Measurements from ENCODE around the gene OCA2.

OCA2 gene

DNA sequence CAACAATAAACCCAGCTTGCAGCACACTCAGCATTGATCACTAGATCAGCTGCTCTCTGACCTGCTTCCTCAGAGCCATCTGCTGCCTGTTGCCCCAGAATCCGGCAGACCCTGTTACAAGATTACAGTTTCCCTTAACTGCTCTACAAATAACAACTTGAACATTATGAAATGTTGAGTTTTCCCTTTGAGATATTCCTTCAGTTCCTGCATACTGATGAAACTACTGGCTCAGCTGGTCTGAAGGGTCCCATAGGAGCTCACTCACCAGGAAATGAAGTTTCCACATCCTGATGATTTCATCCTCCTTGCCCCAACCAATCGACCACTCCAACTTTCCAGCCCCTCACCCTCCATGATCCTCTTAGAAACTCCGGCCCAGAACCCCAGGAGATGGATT, 281.9 kb downstream of the OCA2 start:
- DNase-seq (ENCODE audit: low read depth), result no peak

- no peak for DNase-seq (ENCODE audit: low read depth)
These were observed 282.3 kb downstream of the OCA2 start for GRCh38 chr15:27816790-27817189.

DNA sequence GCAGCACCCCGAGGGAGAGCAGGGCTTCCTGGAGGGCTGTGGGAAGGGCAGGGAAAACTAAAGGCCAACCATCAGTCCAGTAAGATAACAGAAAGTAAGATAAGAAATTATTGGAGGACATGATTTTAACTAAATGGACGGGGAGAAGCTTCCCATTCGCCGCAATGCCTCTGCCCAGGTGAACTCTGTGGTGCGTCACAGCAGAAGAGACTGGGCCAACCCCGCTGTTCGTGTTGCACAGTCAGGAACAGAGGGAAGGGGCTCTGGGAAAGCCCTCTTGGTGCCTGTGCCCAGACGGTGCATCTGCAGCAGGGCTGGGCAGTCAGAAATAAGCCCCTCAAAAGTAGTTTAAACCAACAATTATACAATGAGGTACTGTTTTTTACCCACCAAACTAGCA, 284.1 kb downstream of the OCA2 start:
- DNase-seq (ENCODE audit: low read depth), result no peak

GRCh38 chr15:27813139-27813538, 286.0 kb downstream of the OCA2 start:
- no peak for DNase-seq (ENCODE audit: low read depth)

DNA sequence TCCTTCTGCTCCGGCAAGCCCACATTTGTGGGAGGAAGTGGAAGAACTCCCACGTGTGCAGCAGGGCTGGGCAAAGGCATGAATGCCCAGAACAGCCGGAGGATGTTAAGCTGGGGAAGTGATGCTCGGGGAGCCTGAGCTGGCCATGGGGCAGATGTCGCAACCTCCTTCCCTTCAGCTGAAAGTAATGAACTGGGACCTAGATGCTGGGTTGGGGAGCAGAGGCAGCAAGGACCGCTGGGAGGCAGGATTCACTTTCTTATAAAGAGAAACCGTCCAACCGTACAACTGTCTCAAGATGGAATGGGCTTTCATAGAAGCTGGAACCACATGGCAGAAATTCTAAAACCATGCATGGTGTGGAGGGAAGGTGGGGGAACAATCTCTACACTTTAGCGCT, 290.9 kb downstream of the OCA2 start:
- DNase-seq (ENCODE audit: low read depth), result no peak

GRCh38 chr15:27807335-27807734, 291.8 kb downstream of the OCA2 start:
- DNase-seq (ENCODE audit: low read depth), result no peak

- no peak for DNase-seq (ENCODE audit: low read depth)
These were observed 292.7 kb downstream of the OCA2 start for GRCh38 chr15:27806396-27806795.

- no peak for DNase-seq (ENCODE audit: low read depth)
These were observed 293.6 kb downstream of the OCA2 start for GRCh38 chr15:27805261-27806220.

- no peak for DNase-seq (ENCODE audit: low read depth)
These were observed 294.4 kb downstream of the OCA2 start for GRCh38 chr15:27804569-27805260.

GRCh38 chr15:27798807-27799206, 300.3 kb downstream of the OCA2 start:
- DNase-seq (ENCODE audit: low read depth), result no peak

GRCh38 chr15:27797765-27798164, 301.4 kb downstream of the OCA2 start:
- DNase-seq (ENCODE audit: low read depth), result no peak

GRCh38 chr15:27796405-27797320, 302.5 kb downstream of the OCA2 start:
- DNase-seq (ENCODE audit: low read depth), result no peak

- DNase-seq (ENCODE audit: low read depth), result no peak
These were observed 306.3 kb downstream of the OCA2 start for GRCh38 chr15:27792756-27793264.

DNA sequence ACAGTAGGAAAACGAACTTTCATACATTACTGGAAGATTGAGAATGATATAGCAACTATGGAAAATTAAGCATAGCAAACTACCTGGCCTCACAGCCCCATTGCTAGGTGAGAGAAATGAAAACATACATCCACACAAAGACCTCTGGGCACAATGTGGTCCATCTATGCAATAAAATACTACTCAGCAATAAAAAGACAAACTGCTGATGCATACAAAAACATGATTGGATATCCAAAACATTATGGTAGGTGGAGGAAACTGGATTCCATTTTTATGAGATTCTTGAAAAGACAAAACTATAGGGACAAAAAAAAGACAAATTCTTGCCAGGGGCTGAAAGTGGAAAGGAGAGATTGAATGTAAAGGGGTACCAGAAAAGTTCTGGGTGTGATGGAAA, 308.8 kb downstream of the OCA2 start:
- no peak for DNase-seq (ENCODE audit: low read depth)

DNA sequence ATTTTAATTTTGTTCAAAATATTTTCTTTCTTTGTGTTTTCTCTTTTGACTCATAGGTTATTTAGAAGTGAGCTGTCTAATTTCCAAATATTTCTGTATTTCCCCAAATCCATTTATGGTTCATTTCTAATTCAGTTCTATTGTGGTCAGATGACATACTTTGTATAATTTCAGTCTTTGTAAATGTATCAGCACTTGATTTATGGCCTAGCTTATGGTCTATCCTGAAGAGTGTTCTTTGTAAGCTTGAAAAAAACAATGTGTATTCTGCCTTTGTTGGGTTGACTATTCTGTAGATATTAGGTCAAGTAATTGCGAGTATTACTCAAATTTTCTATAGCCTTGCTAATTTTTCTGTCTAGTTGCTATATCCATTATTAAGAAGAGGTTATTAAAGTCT, 311.2 kb downstream of the OCA2 start:
- DNase-seq (ENCODE audit: low read depth), result no peak

- DNase-seq (ENCODE audit: low read depth), result no peak
These were observed 315.0 kb downstream of the OCA2 start for GRCh38 chr15:27784107-27784506.

- DNase-seq (ENCODE audit: low read depth), result no peak
These were observed 315.4 kb downstream of the OCA2 start for GRCh38 chr15:27783678-27784077.

DNA sequence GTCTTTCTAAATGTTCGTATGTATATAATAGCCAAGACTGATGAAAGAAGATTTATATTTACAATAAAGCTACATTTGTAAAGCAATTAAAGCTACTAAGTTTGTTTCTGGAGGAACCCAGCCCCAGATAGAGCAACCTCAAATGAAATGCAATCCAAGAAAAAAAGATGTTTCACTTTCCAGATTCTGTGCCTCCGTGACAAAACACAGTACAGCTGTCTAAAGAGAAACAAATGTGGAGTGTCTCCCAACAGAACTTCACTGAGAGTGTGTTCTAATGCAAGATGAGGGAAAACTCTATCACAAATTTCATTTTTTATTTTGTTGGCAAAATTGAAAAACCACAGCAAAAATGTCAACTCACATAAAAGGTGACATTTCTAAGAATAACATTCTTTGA, 317.0 kb downstream of the OCA2 start:
- no peak for DNase-seq (ENCODE audit: low read depth)

- no peak for DNase-seq (ENCODE audit: low read depth)
These were observed 322.6 kb downstream of the OCA2 start for GRCh38 chr15:27776501-27776900.

DNA sequence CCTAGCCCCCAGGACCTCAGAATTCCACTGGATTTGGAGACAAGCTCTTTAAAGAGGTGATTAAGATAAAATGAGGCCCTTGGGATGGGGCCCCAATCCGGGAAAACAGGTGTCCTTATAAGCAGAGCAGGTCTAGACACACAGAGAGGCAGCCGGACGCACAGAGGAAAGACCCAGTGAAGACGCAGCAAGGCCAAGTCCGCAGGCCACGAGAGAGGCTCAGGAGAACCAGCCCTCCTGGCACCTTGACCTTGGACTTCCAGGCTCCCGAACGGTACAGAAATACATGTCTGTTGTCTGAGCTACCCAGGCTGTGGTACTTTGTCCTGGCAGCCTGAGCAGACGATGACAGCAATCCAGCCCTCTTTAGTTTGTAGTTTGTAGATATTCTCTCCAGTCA, 324.5 kb downstream of the OCA2 start:
- no peak for DNase-seq (ENCODE audit: low read depth)

DNA sequence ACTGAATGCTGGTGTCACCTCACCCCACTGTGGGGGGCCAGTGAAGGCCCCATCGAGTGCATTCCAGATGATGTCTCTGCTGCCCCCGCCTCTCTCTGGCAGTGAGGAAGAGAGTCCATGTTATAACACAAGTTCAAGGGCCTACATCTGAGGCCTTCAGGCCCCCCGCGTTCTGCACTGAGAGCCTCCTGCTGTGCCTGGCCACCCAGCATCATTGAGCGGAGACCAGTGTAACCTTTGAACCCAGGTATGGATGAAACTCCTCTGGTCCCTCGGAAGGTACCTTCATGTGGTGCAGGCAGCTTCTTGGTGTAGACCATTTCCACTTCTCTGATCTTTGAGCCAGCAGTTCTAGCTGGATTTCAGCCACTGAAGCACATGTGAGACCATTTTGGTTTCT, 324.9 kb downstream of the OCA2 start:
- DNase-seq (ENCODE audit: low read depth), result no peak

DNA sequence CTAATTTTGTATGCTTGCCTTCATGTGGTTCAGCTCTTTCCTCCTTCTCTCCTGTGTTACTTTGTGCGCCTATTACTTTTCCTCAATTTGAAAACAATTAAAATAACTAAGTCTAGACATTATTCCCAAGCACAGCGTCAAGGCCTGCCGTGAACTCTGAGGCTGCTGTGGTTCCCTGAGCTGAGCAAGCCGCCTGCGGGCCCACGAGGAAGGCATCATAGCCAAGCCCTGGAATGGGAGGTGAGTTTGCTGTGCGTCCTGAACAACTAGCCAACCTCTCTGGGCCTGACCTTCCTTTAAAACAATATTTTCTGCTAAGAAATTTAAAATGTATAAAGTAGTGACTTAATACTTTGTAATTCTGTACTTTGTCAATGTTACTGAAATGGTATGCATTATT, 327.2 kb downstream of the OCA2 start:
- DNase-seq (ENCODE audit: low read depth), result no peak
